HG03378 (cell line): Measurements from ENCODE around the gene FAM98B.

Experiments used
- ATAC-seq: cut with Tn5 transposase; IDR thresholded peaks from one replicate; pipeline ENCODE4 v1.9.1; 2021; ENCODE audit warnings: mild to moderate bottlenecking, moderate library complexity; ENCODE audit not compliant: unreplicated experiment

The FAM98B gene

DNA sequence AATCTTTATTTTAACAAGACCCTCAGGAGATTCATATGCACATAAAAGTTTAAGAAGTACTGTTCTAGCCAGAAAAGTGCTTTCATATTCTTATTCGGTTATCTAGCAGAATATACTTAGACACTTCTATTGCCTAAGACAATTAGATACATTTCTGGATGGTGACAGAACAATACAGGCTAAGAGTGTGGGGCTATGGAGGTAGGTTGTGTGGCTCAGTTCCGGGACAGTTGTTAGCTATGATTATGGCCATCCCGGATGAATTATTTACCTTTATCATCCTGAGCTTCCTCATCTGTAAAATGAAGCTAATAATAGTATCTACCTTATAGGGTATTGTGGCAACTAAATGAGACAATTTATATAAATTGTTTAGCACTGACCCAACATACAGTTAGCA lies 6.6 kb downstream of the FAM98B start:
- no peak for ATAC-seq

DNA sequence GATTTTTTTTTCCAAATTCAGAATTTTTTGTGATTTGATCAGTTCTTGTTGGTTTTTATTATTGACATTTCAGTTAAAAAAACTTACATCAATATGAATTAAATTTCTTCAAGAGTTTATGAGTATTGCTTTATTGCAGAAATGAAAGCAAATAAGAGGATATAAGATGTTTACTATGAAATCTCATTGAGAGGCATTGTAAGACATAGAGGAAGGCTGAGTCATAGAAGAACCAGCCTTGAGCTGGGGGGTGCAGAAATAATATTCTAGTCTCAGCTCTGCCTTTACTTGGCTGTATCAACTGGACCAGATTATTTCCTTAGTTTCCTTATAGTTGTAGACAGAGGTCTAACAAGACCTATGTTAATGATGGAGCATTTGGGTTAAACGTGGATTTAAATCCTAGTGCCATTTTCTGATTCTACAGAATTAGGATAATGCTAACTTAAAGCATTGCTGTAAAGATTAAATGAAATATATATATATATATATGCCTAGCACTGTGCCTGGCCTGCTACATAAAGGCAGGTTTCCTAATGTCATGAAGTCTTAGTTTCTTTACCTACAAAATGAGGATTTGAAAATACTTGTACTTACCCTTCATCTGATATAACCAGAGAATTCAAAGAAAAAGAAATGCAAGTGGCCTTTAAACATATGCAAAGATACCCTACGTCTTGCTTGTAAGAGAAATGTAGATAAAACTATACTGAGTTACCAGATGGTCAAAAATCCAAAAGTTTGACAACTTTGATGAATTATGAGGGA lies 7.3 kb downstream of the FAM98B start:
- ATAC-seq: peak; percentile 75

DNA sequence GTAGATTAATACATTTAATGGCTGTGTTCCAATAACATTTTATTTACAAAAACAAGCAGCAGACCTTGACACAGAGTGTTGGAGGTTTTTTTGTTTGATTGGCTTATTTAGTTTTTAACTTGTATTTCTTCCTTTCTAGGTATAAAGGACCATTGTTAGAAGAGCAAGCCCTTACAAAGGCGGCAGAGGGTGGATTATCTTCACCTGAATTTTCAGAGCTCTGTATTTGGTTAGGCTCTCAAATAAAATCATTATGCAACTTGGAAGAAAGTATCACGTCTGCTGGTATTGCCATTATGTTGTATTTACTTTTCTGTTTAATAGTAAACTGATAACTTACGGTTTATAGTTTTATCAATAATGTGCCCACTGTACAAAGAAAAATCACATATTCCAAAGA lies 10.0 kb downstream of the FAM98B start:
- ATAC-seq: no peak

DNA sequence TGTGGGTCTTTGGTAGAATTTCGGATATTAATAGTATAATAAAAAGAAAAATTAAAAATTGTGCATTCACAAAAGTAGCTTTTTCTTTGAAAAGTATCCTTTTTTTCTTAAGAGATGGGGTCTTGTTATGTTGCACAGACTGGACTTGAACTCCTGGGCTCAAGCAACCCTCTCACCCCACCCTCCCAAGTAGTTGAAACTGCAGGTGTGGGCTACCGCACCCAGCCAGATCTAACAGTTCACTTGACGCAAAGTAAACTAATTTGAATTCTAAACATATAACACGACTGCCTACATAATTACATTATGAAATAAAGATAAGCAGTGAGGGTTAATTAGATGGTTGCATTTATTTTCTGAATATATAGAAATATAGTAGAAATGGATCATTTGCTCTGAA lies 10.7 kb downstream of the FAM98B start:
- ATAC-seq: no peak

DNA sequence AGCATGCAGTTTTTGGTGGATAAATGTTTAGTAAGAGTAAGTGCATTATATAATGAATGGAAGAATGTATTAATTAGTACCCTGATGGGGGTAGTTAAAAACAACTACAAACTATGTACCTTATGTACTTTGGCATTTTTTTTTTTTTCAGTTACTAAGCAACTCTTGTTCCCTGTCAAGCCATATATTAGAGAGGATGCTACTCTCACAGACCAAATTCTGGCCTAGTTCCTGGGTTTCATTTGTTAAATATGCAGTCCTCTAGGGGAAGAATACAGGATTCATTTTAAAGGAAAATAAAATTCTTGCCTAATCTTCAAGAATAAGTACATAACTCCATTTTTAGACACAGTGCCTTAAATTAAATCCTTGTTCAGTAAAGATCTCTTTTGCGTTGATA lies 16.9 kb downstream of the FAM98B start:
- ATAC-seq: no peak

DNA sequence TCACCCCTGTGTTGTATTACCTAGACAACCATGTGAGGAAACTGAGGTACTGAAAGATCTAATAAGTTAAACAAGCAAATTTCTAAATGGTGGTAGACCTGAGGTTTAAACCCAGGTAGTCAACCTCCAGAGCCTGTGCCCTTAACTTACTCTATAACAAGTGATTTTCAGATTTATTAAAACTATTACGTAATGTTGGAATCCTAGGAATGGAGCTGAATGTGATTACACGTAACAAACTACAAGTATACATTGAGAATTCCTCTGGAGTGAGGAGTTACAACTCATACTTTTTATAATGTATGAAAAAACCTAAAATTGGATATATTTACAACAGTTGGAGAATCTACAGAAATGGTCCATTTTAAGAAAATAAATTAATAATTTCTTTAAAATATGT lies 18.0 kb downstream of the FAM98B start:
- no peak for ATAC-seq

DNA sequence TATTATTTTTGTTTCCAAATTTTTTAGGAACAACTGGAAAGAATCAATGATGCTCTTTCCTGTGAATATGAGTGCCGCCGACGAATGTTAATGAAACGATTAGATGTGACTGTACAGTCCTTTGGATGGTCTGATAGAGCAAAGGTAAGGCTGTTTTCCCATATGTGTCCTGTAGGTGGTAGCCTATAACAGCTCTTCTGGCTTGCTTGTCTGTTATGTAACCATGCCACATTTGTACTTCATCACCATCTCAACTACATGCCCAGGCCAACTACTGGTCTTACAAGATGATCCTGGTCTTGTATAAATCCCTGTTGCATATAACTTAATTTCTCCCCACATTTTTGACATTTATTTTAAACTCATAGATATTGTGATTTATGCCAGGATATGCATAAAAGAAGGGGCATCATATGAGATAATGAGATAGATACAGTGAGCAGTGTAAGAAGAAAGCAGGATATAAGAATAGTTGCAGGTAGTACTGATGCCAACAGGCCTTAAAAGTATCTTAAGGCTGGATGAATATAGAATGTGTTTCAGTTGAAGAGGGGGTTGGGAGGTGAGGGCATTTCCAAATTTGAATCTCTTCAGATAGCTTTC lies 20.3 kb downstream of the FAM98B start:
- peak; percentile 97 for ATAC-seq

DNA sequence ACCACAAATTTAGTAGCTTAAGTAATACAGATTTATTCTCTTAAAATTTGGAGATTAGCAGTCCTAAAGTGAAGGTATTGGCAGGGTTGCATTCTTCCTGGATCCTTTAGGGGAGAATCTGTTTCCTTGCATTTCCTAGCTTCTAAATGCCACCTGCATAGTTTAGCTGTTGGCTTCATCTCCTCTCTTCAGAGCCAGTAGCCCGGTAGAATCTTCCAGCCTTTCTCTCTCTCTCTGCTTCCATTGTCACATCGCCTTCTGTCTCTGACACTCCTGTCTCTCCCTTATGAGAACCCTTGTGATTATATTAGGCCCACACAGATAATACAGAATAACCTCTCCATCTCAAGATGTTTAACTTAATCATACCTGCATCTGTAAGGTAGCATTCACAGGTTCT lies 21.4 kb downstream of the FAM98B start:
- ATAC-seq: no peak

DNA sequence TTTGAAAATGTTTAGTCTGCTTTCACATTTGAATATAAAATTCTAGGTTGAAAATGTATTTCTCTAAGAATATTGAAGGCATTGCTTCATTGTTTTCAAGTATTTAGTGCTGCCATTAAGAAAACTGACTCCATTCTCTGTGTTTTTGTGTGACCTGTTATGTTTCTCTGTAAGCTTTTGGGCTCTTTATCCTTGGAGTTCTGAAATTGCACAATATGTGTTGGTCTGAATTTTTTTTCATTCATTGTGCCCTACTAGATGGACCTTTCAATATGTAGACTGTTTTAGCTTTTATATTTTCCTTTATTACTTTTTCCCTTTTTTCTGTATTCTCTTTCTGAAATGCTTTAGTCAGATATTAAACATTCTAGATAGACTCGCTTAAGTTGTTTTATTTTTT lies 22.2 kb downstream of the FAM98B start:
- ATAC-seq: no peak

DNA sequence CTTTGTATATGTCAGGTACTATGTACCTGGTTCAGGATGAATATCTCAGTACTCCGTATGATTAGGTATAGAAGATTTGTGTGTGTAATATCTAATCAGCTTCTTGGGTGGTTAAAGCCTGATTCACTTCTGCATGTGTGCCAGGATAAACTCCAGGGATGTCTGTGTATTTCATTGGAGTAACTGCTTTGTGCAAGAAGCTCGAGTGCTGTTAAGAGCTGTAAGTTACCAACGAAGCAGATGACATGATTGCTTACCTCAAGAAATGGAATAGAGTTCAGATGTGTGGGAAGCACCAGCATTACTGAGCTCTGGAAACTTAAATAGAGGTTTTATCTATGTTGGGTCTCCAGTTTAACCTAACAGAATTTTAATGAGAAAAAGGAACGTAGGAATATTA lies 23.7 kb downstream of the FAM98B start:
- ATAC-seq: no peak

DNA sequence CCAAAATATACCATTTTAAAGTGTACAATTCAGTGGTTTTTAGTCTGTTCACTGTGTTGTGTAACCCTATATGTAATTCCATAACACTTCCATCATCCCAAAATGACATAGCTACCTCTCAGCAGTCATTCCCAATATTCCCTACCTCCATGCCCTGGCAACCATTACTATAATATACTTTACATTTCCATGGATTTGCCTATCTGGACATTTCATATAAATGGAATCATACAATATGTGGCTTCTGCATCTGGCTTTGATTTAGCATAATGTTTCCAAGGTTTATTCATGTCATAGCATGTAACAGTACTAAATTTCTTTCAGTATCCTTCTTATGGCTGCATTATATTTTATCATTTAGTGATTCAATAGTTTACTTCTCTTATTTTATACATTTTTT lies 25.3 kb downstream of the FAM98B start:
- no peak for ATAC-seq

DNA sequence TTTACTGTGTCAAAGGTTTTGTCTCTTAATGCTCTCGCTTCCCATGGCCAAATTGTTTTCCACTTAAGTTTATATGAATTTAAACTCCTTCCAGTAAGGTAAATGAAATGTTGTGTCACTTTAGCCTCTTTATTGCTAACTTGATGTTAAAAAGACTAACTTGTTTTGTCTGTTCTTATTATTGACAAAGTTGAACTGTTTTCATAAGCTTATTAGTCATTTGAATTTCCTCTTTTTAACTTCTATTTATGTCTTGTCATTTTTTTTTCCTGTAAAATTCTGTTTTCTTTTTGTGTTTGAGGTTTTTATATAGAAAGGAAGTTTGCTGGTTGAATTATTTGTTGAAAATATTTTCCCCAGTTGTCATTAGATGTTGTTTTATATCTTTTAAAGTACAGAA lies 25.8 kb downstream of the FAM98B start:
- ATAC-seq: no peak

DNA sequence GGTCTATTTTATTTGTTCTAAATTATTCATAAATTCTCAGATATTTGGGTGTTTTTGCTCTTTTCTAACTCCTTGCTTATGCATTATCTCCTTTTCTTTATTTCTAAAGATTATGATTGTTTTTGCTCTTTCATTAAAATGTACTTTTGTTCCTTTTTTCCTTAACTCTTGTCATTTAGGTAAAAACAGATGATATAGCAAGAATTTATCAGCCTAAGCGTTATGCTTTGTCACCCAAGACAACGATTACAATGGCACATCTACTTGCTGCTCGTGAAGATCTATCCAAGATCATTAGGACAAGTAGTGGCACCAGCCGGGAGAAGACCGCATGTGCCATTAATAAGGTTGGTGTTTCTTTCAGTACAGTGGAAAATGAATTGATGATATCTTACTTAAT lies 27.2 kb downstream of the FAM98B start:
- ATAC-seq: no peak

DNA sequence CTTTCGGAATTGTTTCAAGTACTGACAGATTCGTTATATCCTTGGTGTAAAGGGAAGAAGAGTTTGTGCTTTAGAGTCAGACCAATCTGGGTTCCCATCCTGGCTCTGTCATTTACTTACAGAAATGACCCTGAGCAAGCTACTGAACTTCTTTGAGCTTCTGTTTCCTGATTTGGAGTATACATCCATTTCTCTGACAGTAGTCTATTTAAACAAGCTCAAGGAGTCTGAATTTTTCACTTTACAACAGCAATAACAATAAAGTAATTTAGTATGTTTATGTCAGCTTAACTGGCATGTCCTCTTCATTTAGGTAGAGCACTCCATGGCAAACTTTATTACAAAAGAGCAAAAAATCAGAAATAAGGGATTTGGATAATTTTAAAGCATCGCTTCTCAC lies 27.8 kb downstream of the FAM98B start:
- no peak for ATAC-seq

DNA sequence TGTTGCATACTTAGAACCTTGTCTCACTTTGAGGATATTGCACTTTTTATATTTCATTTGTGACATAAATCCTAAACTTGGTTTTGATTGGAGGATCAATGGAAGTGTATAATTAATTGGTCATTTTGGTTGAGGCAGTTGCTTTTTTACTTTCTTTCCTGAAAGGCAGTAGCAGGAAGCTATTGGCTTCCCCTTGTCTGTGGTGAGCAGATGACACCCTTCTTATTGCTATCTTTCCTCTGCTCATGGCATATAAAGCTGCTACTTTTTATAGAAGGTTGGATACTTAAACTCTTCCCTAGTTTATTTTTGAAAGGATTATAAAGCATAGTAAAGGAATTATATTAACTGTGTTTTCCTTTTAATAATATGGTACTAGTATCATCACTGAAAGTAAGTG lies 28.6 kb downstream of the FAM98B start:
- no peak for ATAC-seq

DNA sequence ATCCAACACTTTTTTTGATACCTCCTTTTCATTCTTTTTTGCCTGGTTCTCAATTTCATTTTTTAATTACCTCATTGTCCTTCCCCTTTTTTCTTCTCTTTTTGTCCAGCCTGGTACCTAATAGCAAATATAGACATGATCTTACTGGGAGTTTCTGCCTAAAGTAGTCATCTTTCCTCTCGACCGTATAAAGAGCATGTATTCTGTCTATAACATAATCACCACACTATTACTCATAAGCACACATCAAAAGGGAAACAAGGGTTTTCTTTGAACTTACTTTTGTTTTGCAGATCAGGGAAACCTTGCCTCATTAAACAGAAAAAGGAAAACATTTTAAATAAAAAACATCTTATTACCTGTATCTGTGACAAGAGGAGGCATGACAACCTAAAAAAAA lies 33.0 kb downstream of the FAM98B start:
- ATAC-seq: no peak

DNA sequence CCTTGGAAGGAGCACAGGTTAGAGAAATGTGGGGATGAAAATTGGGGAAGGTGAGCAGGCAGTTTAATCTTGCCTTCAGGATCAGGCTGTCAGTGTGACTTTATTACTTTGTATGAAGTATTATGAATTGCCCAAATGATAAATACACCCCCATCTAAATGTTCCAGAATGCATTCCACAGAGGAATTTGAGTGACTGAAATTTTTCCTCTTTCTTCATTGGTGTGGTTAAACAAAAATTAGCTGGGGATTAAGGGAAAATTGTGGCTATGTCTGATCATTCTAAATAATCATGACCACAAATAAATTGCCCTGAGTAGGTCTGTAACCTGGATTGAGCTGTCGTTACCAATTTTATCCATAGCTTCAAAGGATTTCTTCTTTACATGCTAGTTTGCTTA lies 33.5 kb downstream of the FAM98B start:
- no peak for ATAC-seq

DNA sequence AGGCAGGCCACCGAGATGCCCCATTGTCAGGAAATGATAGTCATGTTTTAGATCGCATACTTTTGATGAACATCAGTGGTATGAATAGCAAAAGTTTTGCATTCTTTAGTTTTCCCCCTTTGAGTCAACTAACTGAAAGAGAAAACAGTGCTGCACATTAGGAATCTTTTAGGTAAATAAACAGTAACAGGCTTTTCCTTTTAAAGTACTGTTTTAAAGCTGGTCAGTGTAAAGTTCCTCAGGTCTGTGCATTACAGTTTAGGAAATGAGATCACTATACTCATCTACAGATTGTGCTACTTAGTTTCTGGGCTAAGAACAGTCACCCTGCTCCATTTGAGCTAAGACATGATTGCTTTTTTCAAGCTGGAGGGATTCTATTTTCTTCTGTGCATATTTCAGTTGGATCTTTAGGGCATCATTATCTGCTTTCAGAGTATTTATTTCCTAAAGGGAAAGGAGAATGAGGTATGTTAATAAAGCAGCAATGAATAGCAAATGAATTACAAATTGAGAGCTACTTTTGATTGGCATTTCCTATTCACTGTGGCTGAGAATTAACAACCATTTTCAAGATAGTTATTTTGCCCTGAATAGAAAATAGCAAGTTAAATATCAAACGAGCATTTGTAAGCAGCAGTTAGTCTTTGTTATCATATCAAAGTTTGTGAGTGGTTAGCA lies 36.5 kb downstream of the FAM98B start:
- no peak for ATAC-seq

DNA sequence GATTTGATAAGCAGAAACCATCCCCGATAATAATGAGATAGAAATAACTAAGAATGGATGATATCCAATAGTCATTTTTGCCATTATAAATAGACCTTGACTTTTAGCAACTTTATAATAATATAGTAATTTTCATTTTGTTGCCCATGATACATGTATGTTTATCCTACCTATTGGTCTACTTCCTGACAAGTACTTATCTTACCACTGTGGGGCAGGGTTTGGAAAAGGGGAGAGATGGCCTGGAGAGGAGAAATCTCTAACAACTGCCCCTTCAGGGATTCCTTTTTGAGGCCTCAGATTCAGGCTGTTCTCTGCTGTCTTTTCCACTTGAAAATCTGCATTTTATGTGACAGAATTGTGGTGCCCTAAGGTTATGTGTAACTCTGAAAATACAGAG lies 42.2 kb downstream of the FAM98B start:
- ATAC-seq: no peak

DNA sequence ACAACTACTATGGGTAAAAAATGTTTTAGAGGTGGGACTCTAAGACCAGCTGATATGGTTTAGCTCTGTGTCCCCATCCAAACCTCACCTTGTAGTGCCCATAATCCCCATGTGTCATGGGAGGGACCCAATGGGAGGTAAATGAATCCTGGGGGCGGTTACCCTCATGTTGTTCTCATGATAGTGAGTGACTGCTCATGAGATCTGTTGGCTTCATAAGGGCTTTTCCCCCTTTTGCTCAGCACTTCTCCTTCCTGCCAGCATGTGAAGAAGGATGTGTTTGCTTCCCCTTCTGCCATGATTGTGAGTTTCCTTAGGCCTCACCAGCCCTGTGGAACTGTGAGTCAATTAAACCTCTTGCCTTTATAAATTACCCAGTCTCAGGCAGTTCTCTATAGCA lies 45.7 kb downstream of the FAM98B start:
- no peak for ATAC-seq

DNA sequence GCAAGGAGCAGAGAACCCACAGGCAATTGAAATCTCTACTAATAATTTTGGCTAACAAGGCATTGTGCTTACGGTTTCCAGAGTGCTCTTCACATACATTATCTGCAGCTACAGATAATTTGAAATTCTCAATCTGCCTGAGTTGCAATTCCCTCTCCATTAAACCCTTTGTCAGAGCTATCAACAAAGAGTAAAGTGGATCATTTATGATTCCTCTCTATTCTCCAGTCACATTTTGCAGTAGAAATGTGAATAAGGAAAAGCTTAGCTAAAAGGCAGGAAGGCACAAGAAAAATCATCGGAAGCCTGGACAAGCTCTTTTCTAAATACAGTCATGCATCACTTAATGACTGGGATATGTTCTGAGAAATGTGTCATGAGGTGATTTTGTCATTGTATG lies 49.6 kb downstream of the FAM98B start:
- ATAC-seq: no peak

DNA sequence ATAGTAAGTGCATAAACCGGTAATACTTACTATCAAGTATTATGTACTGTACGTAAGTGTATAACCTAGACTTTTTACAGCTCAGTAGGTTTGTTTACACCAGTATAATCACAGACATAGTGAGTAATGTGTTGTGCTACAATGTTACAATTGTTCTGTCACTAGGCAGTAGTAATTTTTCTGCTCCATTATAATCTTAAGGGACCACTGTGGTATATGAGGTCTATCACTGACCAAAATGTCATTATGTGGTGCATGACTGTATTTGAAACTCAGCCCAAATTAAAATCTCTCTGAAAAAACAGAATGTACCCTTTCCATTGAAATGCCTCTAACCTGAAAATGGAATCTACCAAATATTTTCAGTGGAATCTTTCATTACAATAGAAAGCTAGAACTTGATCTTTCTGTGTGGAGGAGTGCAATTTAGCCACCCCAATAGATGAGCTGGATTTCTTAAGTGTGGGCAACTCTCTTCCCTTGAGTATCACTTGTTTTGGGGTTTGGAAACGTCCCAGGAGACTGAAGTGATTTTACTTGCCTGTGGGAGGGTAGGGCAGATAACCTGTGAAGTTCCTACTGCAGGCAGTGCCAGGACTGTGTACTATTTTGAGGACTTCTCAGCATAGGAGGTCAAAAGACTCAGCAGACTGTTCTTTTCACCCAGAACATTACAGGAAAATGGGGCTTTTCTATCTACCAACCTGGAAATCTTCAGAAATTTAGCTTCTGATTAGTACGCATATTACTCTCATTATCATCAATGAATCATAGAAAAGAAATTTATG lies 50.9 kb downstream of the FAM98B start:
- ATAC-seq: no peak
